CD4-positive, alpha-beta T cell treated with Interleukin-17A for 4 hours (primary cell): ENCODE data around the gene BICD1.
"Not testable (repeated sequence)": the region's sequence is repeated elsewhere in the genome, so short reads cannot be mapped to it uniquely, and the experiment has no call there.

ENCODE experiments used
- DNase-seq: peaks from one replicate; pipeline ENCODE4 v3.0.0-alpha.2; 2020; ENCODE audit warnings: mixed read lengths

The BICD1 gene

DNA sequence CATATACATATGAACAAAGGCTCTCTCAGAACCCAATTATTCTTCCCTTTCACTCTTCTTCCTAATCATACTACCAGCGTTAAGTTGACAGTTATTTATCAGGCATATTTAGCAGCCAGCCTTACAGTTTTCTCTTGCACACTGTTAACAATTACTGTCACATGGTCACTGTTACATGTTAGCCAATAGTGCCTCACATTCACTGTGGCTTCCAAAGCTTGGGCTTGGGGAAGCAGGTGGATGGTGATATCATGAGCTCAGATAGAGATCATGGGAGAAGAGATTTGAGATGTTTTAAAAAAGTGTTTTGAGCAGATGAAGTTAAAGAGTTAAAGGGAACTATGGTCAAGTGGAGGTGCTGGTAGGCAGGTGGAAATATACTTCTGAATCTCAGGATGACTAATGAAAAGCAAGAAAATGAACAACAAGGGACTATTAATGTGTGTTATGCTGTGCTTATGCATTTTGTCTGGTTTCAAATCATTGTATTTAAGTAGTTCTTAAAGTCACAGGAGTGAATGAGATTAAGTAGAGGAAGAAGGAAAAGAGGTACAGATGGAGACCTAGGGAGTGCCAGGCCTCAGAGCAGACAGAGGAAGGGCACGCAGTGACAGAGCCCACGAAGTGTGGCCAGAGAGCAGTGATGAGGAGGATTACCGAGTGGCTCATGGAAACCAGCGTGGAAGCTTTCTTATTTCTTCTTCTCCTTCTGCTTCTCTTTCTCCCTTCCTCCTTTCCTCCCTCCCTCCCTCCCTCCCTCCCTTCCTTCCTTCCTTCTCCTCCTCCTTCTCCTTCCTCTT, 39.6 kb downstream of the BICD1 start:
- no peak for DNase-seq

DNA sequence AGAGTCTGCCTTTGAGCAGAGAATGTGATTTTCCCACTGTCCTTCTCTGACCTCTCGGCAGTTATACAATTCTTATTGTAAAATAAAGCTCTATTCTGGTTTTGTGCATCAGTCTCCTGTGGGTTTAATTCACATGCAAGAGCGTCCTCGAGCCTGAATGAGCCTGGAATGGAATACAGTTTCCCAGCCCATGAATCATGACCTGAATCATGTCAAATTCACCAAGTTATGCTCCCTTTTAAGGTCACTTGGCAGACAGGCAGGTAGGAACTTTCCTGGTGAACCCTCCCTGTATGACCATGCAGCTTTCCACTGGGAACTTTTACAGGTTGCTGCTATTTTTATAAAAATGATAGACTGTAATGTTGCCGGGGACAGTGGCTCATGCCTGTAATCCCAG, 41.7 kb downstream of the BICD1 start:
- DNase-seq: no peak

DNA sequence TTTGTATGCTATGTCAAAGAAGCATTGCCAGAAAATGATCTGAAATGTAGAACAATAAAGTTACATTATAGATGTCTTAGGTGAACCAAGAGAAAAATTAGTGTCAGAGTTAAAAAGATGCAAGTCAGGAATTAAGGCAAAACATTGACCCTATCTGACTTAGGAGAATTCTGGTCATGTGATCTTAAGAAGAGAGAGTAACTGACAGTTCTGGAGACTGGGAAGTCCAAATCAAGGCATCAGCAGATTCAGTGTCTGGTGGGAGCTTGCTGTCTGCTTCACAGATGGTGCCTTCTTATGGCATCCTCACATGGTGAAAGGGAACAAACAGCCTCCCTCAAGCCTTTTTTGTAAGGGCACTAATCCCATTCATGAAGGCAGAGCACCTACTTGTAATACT, 42.8 kb downstream of the BICD1 start:
- no peak for DNase-seq

DNA sequence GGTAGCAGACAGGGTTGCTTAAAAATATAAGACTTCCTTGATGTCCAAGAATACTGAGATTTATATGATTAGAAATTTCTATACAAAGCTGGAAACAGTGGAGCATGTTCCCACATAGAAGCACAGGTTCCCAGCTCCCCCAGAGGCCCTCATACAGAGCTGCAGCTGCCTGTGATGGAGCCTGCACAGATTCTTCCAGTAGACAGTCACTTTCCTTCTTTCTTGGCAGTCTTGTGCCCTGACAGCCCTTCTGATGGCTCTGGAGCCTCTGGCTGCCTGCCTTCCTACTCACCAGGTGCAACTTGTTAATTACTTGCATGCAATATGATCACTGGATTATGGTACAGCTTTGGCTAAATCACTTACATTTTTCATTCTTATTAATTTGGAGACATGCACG, 44.4 kb downstream of the BICD1 start:
- no peak for DNase-seq

DNA sequence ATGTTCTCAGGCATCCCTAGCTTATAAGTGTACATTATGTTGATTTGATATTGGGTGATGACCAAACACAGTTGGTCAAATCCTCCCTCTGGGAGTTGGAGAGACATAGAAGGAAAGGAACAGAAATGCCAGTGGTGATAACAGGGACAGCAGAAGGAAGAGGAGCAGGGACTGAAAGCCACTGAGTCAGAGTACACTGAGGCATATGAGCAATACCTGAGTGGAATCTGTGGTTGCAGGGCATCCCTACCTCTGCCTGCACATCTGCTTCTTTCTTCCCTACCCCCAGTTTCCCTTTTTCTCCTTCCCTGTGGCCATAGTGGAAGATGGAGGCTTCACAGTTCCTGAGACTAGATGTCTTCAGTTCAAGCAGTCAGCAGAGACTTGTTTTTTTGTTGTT, 44.9 kb downstream of the BICD1 start:
- DNase-seq: no peak

DNA sequence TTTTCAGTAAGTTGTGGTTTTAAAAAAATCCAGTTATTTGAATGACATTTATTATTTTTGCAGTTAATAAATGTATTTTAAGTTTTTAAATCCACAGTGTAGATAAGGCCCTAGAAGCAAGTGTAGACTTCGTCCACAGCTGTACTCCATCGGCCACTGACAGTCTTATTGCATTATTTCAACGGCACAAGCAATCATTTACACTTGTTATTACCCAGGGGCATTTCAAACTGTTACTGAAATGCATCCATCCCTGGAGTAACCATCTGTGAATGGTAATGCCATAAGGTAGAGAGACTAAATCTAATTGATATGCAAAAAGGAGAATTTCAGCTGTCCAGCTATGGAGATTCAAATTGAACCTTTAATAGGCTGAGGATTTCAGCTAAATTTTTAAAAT, 48.4 kb downstream of the BICD1 start:
- no peak for DNase-seq

- DNase-seq: no peak
Observed at GRCh38 chr12:32155961-32156529, 49.4 kb downstream of the BICD1 start.

DNA sequence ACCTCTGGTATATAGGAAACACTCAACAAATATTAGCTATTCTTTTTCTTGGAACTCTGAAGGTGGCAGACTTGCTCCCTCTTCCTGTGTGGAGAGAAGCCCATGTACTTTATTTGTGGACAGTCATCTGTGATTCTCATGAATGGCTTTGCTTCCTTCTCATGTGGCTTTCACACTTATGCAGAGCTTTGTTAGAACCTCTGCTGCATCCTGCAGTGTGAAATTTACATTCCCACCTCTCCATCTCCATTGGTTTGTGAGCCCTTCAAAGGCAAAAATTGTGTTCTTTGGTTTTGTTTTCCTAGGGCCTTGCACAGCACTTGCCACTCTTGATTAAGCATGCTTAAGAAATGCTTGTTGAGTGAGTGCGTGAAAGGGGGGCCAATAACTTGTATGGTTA, 51.9 kb downstream of the BICD1 start:
- DNase-seq: no peak

- DNase-seq: no peak
Observed at GRCh38 chr12:32159381-32159780, 52.7 kb downstream of the BICD1 start.

DNA sequence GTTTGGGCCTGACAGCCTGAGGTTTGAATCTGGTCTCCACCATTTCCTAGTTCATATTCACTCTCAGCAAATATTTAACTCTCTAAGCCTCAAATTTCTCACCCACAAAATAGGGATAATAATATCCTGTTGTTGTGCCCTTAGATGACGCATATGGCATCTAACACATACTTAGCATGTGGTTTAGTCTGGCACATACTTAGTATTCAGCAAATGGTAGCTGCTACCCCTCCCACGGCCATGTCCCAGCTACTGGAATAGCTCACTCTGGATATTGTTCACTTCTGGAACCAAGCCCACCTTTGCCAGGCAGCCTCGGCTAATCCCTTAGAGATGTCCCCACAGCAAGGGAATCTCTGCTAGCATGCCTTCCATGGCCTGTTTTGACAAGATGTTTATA, 53.3 kb downstream of the BICD1 start:
- DNase-seq: no peak

GRCh38 chr12:32161058-32161457, 54.4 kb downstream of the BICD1 start:
- no peak for DNase-seq

GRCh38 chr12:32163596-32163995, 56.9 kb downstream of the BICD1 start:
- no peak for DNase-seq

DNA sequence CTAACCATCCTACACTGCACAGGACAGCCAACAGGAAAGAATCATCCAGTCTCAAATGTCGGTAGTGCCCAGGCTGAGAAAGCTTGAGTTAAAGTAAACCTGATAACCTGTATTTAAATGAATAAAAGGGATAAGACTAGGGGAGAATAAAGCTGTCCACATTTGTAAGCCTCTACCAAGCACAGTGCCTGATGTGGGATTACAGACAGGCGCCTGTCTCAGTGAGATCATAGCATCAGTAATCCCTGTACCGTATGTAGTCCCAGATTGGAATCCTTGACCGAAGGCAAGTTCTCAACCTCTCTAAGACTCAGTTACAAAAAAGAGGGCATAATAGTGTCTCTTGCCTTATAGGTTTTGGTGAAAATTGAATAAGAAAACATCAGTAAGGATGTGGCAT, 59.9 kb downstream of the BICD1 start:
- no peak for DNase-seq

DNA sequence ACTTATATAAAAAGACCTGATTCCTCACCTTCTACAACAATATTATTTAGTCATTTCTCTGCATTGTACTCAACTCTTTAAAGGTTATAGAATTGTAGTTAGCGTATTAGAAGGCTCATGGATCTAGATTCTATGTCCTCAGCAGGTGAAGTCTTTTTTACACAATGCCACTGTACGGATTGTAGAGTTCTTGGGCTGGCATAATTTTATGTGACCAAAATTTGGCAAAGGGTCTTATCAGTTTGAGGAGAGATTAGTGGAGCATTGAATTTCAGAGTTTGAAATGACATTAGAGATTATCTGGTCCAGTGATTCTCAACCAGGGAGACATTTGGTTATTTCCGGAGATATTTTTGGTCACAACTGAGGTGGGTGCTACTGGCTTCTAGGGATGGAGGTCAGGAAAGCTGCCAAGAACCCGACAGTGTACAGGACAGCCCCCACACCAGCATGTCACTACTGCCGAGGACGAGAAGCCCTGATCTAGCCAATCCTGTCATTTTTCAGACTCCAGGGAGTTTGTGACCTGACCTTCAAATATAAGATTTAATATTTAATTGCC, 63.9 kb downstream of the BICD1 start:
- no peak for DNase-seq

GRCh38 chr12:32171211-32171610, 64.6 kb downstream of the BICD1 start:
- DNase-seq: no peak

- no peak for DNase-seq
Observed at GRCh38 chr12:32176606-32177005, 70.0 kb downstream of the BICD1 start.

DNA sequence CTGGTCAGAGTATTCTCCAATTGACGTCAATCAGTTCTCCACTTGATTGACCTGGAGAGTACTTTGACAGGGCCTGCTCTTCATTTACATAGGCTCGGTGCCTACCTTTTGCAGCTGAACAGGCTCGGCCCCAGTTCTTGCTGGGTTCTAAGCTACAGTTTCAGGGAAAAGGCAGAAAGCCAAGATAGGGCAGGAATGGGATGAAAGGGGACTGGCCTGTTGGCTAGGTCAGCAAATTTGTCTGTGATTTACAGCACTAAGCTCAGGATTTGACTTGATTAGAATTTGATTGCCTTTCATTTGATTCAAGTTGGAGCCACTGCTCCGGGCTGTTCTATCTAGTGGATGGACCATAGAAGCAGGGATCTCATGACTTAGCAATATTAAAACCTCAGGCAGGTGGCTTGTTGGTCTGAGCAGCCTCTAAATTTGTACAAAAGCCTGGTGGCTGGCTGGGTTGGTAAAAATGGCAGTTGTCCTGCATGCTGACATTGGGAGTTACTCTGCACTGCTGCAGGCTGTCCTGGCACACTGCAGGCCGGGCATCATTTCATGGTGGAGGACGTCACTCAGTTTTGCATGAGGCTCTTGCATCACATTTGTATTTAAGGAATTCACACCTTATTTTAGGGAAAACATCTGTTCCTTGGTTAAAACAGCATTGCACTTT, 71.8 kb downstream of the BICD1 start:
- no peak for DNase-seq

- DNase-seq: no peak
Observed at GRCh38 chr12:32179011-32179395, 72.4 kb downstream of the BICD1 start.

GRCh38 chr12:32181498-32182175, 75.0 kb downstream of the BICD1 start:
- DNase-seq: no peak

DNA sequence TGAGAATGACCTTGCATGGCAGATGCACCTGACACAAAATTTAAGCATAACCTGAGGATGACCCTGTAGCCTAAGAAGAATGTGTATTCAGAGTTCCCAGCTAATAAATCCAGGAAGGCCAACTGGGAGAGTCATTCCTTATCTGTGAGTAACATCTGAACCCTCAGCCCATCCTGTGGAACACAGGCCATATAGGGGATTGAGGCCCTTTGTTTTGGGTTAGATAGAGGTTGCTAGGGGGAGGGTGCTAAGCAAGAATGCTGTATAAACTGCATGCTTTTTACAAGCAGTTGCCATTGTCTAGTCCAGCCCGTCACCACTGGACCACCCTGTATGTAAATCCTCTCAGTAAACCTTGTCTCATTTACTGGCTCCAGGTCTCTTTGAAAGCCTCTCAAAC, 77.0 kb downstream of the BICD1 start:
- DNase-seq: no peak

DNA sequence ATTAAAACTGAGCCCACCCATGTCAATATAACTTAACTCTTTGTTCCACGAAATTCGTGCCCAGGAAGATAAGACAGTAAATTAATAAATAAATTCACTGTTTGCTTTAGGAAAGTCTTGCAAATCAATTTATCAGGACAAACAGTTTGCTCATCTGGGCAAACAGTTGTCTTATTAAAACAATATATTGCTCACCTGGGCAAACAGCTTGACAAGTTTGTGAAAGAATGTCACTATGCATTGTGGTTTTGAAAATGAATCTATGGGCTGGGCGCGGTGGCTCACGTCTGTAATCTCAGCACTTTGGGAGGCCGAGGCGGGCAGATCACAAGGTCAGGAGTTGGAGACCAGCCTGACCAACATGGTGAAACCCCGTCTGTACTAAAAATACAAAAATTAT, 80.5 kb downstream of the BICD1 start:
- DNase-seq: not testable (repeated sequence)

DNA sequence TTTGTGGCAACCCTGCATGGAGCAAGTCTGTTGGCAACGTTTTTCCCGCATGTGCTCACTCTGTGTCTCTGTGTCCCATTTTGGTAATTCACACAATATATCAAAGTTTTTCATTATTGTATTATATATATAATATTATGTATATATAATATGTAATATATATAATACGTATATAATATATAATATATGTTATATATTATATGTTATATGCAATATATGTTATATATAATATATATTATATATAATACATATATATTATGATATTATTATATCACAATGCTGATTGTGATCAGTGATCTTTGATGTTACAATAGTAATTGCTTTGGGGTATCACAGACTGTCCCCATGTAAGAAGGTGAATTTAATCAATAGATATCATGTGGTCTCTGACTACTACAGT, 84.8 kb downstream of the BICD1 start:
- DNase-seq: no peak
